Choroid plexus epithelial cell (primary cell): ENCODE measurements around the gene TXNDC2.
A peak's percentile ranks its signal among the peaks of the same experiment; 100 is the strongest.

Experiments
- DNase-seq: peaks from one replicate; pipeline ENCODE4 v3.0.0-alpha.2; 2010; ENCODE audit warnings: low read depth
- H3K4me3 ChIP-seq: 2 replicates; pipeline ENCODE4 v1.5.1; 2011; ENCODE audit warnings: low read depth, mild to moderate bottlenecking, control low read depth, low read length, moderate library complexity
- TF ChIP-seq, protein P1 (sequence below): conservative IDR thresholded peaks from 2 replicates; pipeline ENCODE4 v1.5.1; 2011; ENCODE audit warnings: low read depth, mild to moderate bottlenecking, control low read depth, inconsistent platforms, low read length, moderate library complexity

The TXNDC2 gene

DNA sequence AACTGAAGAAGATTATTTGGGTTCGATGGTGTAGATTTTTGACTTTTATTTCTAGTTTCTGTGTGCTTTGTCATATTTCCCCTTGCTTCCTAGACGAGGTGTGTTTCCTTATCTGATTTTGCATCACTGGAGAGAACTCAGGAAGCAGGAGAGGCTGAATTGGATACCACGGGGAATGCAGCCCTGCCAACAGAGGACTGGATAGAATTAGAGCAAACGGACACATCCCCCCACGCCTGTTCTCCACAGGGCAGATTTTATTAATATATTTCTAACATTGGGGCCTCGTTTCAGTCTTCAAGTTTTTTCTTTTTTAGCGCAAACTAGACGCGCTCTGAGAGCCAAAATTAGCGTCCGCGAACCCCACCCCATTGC lies 27.4 kb downstream of the TXNDC2 start:
- no peak for DNase-seq
- peak overlapping the region; percentile 89 for H3K4me3 ChIP-seq
- TF ChIP-seq, protein P1, sequence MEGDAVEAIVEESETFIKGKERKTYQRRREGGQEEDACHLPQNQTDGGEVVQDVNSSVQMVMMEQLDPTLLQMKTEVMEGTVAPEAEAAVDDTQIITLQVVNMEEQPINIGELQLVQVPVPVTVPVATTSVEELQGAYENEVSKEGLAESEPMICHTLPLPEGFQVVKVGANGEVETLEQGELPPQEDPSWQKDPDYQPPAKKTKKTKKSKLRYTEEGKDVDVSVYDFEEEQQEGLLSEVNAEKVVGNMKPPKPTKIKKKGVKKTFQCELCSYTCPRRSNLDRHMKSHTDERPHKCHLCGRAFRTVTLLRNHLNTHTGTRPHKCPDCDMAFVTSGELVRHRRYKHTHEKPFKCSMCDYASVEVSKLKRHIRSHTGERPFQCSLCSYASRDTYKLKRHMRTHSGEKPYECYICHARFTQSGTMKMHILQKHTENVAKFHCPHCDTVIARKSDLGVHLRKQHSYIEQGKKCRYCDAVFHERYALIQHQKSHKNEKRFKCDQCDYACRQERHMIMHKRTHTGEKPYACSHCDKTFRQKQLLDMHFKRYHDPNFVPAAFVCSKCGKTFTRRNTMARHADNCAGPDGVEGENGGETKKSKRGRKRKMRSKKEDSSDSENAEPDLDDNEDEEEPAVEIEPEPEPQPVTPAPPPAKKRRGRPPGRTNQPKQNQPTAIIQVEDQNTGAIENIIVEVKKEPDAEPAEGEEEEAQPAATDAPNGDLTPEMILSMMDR: no peak

DNA sequence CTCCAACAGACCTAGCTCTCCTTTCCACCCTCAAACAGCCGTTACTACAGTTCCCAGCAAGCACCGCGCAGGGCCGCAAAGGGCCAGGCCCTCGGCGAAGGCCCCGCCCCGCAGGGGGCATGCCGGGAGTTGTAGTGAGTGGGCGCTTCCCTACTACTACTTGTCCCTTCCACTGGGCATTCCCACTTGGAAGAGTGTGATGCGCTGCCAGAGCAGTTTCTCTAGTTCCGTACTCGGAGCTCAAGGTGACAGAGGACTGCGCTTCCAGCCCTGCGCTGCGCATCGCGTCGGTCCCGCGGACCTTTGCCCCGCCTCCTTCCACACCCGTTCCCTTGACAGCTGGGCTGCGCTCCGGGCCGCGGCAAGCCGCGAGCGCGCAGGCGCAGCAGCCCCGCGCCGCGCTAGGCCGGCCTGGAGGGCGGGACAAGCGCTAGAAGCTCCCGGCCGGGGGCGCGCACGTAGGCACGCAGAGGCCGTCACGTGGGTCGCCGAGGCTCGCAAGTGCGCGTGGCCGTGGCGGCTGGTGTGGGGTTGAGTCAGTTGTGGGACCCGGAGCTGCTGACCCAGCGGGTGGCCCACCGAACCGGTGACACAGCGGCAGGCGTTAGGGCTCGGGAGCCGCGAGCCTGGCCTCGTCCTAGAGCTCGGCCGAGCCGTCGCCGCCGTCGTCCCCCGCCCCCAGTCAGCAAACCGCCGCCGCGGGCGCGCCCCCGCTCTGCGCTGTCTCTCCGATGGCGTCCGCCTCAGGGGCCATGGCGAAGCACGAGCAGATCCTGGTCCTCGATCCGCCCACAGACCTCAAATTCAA lies 28.0 kb downstream of the TXNDC2 start, which contains the start of gene VAPA:
TSS of gene VAPA (plus strand) at position 491 of the 808 bp plus-strand sequence. CDS start at position 732, 241 bp downstream.
- peak; percentile 98 for DNase-seq
- TF ChIP-seq, protein P1: no peak
- H3K4me3 ChIP-seq: peak within 1 kb of the TSS; percentile 89

DNA sequence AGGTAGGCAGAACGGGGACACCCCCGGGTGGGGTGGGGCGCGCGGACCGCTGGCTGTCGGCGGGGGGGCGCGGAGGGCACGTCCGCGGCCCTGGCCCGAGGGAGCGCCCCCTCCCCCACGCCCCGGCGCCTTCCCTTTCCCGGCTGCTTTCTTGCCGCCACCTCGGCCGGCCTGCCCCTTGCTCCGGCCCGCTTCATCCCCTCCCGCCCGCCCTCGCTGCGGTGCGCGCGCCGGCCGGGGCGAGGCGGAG lies 28.5 kb downstream of the TXNDC2 start:
- TF ChIP-seq, protein P1: no peak
- DNase-seq: no peak
- H3K4me3 ChIP-seq: peak overlapping the region; percentile 89

DNA sequence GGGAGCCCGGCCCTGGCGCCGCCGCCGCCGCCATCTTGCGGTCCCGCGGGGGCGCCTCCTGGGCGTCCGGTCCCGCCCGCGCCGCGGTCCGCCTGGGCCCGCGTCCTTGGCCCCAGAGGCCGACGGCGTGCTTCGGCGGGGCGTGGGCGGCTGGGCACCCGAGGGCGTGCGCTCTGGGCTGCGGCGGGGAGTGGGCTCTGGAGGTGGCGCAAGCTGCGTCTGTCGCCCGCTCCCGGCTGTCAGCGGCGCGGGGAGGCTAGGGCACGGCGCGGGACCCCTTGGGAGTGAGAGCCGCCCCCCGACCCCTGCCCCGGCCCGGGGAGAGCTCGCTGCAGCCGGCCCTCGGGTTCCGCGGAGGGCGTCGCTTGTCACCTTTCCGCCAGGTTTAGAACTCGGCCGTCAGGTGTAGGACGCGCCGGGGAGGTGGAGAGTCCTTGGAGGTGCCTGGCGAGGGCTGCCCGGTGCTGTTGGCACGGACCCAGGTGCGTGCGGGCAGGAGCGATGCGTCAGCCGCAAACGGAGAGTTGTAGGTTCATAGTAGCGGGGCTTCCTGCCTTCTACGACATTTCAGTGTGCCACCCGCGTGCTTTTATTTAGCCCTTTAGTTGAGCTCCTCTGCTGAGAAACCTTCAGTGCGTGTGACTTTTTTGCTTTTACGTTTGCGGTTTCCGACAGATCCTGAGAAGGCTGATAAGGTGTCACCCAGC lies 29.0 kb downstream of the TXNDC2 start:
- peak overlapping the region; percentile 89 for H3K4me3 ChIP-seq
- TF ChIP-seq, protein P1: no peak
- peak; percentile 70 for DNase-seq

DNA sequence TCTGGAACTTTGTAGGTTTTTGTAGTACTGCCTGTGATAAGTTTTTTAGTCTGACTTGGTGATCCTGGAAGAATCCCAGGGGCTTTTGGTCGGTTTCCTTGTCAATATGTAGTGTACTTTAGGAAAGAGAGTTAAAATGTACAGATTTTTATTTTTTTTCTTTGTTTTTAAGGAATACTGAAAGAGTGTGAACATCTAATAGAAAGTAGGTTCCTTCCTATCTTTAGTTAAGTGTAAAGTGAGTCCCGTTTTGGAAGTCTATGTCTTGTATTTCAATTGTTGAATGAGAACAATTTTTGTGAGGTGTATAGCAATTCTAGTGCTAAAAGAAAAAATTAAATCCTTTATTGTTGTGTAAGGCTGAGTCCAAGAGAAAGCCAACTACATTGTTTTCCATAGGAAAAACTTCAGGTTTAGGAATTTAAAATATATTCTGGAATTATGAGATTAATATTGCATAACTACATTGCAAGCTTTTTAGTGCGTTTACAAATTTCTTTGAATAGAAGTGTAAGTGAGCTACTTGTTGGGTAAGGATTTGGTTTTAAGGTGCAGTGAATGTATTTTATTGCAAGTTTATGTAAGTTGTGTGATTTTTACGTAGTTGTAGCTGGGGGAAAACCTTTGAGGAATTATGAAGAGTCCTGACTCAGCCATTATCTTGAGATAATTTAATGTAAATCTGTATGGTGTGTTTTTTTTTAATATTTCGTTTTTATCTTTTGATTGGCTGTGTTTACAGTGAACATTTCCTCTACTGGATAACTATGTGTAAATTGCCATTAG lies 29.7 kb downstream of the TXNDC2 start:
- TF ChIP-seq, protein P1: no peak
- DNase-seq: no peak
- peak overlapping the region; percentile 89 for H3K4me3 ChIP-seq

DNA sequence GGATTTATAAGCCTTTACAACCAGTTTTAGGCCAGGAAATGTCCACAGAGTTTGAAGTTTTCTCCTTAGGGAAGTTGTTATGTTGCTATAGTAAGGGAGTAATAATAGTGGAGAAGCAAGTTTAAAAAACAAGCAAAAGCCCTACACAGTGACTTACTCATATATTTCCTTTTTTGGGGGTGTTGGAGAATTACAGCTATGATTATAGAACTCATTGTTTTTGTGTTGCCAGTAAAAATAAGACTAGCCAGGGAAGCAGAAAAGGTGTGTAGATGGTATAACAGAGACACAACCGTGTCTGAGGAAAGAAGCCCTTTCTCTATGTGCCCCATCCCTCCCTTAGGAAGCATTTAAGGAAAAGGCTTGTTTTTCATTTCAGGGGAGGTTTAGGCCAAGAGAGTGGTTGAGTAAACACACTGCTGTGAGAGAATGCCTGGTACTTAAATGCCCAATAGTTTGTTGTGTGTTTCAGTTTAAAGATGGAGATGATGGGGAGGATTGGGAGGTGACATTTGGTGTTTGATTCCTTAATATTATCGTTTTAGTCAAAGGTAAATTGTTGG lies 30.4 kb downstream of the TXNDC2 start:
- DNase-seq: no peak
- TF ChIP-seq, protein P1: no peak
- H3K4me3 ChIP-seq: peak overlapping the region; percentile 89
